Body of pancreas (tissue), 4 donors: ENCODE data around the gene SLC6A19.

Source experiments
- CTCF ChIP-seq, 7 experiments: fragments of 450-650 bp in 4 of 7; fragments of 200-600 bp in 3 of 7; sonication (generic) in 3 of 7; IDR thresholded peaks; one replicate each; pipeline ENCODE4 v1.5.1; 2016 to 2019; ENCODE audit warnings: antibody characterized with exemption in 7 of 7
- POLR2A ChIP-seq, 3 donors: fragments of 450-650 bp; IDR thresholded peaks; one replicate each; pipeline ENCODE4 v1.6.1; 2016; ENCODE audit warnings: antibody characterized with exemption in 3 of 3, mild to moderate bottlenecking in 2 of 3

GRCh38 chr5:1161108-1161832 is 40.1 kb upstream of the SLC6A19 start:
- TF ChIP-seq CTCF (IDR thresholded peaks at IDR 0.05) (no peak), POLR2A (IDR thresholded peaks at IDR 0.05) (peak in 2 of 3 donors; percentile 48 to 53)
